H1 (cell line): Measurements from ENCODE around the gene ARSB. TPM values are rescaled to one million over a fixed set of nuclear protein-coding genes. Genes with fewer than 3 reads are reported as not detected.

ENCODE experiments used
- CTCF ChIA-PET: fragments of 300-600 bp; sonication (Branson Sonifier 250); formaldehyde crosslinking; loops from one replicate; lab custom pipeline; 2021; ENCODE audit not compliant: partially characterized antibody; lab: Charles Lee
- POLR2A ChIA-PET: fragments of 300-600 bp; sonication (Branson Sonifier 250); formaldehyde crosslinking; loops from one replicate; lab custom pipeline; 2021; ENCODE audit warnings: inconsistent platforms; ENCODE audit not compliant: partially characterized antibody; lab: Charles Lee
- DNase-seq, 2 experiments: peaks; one replicate each; pipeline versions ENCODE4 v3.0.0 to v3.0.0-alpha.2; 2010 to 2022; ENCODE audit warnings: low spot score in 2 of 2, low read depth in 1 of 2, mixed read lengths in 1 of 2
- FAIRE-seq: peaks from 2 replicates; lab custom pipeline; 2011; peaks lifted over from hg19 to GRCh38; lab: Jason Lieb, UNC
- H2AFZ ChIP-seq: 2 replicates; pipeline ENCODE4 v1.8.1; 2012; ENCODE audit warnings: low read length, inconsistent platforms
- H2AK5ac ChIP-seq: 2 replicates; pipeline ENCODE4 v1.6.1; 2013; ENCODE audit warnings: low read depth, low read length
- H2BK120ac ChIP-seq: replicated peaks from 2 replicates; pipeline ENCODE3; 2013; ENCODE audit warnings: low read depth, low read length, inconsistent platforms
- H2BK12ac ChIP-seq: 2 replicates; pipeline ENCODE4 v1.6.1; 2013; ENCODE audit warnings: low read depth, low read length
- H2BK15ac ChIP-seq: 2 replicates; pipeline ENCODE4 v1.6.1; 2013; ENCODE audit warnings: low read length
- H2BK20ac ChIP-seq: 2 replicates; pipeline ENCODE4 v1.6.1; 2013; ENCODE audit warnings: low read length
- H2BK5ac ChIP-seq: 2 replicates; pipeline ENCODE4 v1.6.1; 2013; ENCODE audit warnings: low read depth, low read length
- H3K14ac ChIP-seq: 2 replicates; pipeline ENCODE4 v1.6.1; 2013; ENCODE audit warnings: inconsistent platforms; ENCODE audit not compliant: insufficient read length
- H3K18ac ChIP-seq: 2 replicates; pipeline ENCODE4 v1.6.1; 2013; ENCODE audit warnings: low read length; ENCODE audit errors: extremely low read depth
- H3K23ac ChIP-seq: 2 replicates; pipeline ENCODE4 v1.6.1; 2013; ENCODE audit warnings: inconsistent platforms; ENCODE audit not compliant: insufficient read length
- H3K23me2 ChIP-seq: 2 replicates; pipeline ENCODE4 v1.6.1; 2013; ENCODE audit warnings: low read depth, low read length
- H3K27ac ChIP-seq: 2 replicates; pipeline ENCODE4 v1.6.1; 2011; ENCODE audit warnings: low read depth, low read length, inconsistent platforms
- H3K27me3 ChIP-seq, 4 experiments: replicated peaks in 1 of 4; 1 replicate in 1 of 4; 2 replicates in 3 of 4; pipeline versions ENCODE4 v1.6.1 to v1.8.1; 2011 to 2013; ENCODE audit warnings: low read length in 3 of 4, mild to moderate bottlenecking in 3 of 4, inconsistent platforms in 2 of 4, mixed read lengths in 2 of 4, moderate library complexity in 1 of 4; ENCODE audit not compliant: control insufficient read depth in 3 of 4, insufficient read depth in 3 of 4; ENCODE audit errors: extremely low read depth in 1 of 4
- H3K36me3 ChIP-seq, 4 experiments: 2 replicates each; pipeline versions ENCODE4 v1.6.1 to v1.8.1; 2011 to 2013; ENCODE audit warnings: mild to moderate bottlenecking in 4 of 4, low read length in 3 of 4, moderate library complexity in 2 of 4, control low read depth in 1 of 4, inconsistent platforms in 1 of 4; ENCODE audit not compliant: insufficient read depth in 4 of 4, control insufficient read depth in 2 of 4
- H3K4ac ChIP-seq: replicated peaks from 2 replicates; pipeline ENCODE3; 2013; ENCODE audit warnings: low read length, low read depth, mixed read lengths, inconsistent platforms; ENCODE audit not compliant: insufficient read length
- H3K4me1 ChIP-seq, 4 experiments: replicated peaks in 1 of 4; 1 replicate in 1 of 4; 2 replicates in 3 of 4; pipeline versions ENCODE4 v1.6.1 to v1.8.1; 2011 to 2013; ENCODE audit warnings: low read length in 3 of 4, inconsistent platforms in 2 of 4, mixed read lengths in 1 of 4; ENCODE audit not compliant: insufficient read depth in 4 of 4, control insufficient read depth in 3 of 4
- H3K4me2 ChIP-seq, 2 experiments: 2 replicates each; pipeline versions ENCODE4 v1.6.1 to v1.8.1; 2011 to 2013; ENCODE audit warnings: low read depth in 2 of 2, low read length in 2 of 2, control low read depth in 1 of 2, inconsistent platforms in 1 of 2, mild to moderate bottlenecking in 1 of 2; ENCODE audit not compliant: insufficient read depth in 1 of 2
- H3K4me3 ChIP-seq, 4 experiments: fragments of 200-600, 300-600 bp in 1 of 4; sonication (generic), shearing (Covaris generic), sonication (Bioruptor Twin) in 1 of 4; 2 replicates each; pipeline versions ENCODE4 v1.5.1 to v1.8.1; 2011 to 2016; ENCODE audit warnings: low read length in 4 of 4, low read depth in 3 of 4, control low read depth in 2 of 4, inconsistent platforms in 2 of 4, mild to moderate bottlenecking in 2 of 4, mixed read lengths in 1 of 4, moderate library complexity in 1 of 4; ENCODE audit not compliant: insufficient read depth in 2 of 4; ENCODE audit errors: extremely low read depth in 1 of 4
- H3K56ac ChIP-seq: replicated peaks from 2 replicates; pipeline ENCODE3; 2013; ENCODE audit warnings: low read depth, mild to moderate bottlenecking, mixed read lengths, low read length, inconsistent platforms; ENCODE audit not compliant: insufficient read length
- H3K79me1 ChIP-seq: 2 replicates; pipeline ENCODE4 v1.6.1; 2013; ENCODE audit warnings: low read depth, low read length, control low read depth
- H3K79me2 ChIP-seq, 2 experiments: 2 replicates each; pipeline versions ENCODE4 v1.6.1 to v1.8.1; 2012 to 2013; ENCODE audit warnings: low read length in 2 of 2, mild to moderate bottlenecking in 2 of 2, inconsistent platforms in 1 of 2; ENCODE audit not compliant: insufficient read depth in 2 of 2, control insufficient read depth in 1 of 2
- H3K9ac ChIP-seq, 4 experiments: replicated peaks in 1 of 4; 1 replicate in 1 of 4; 2 replicates in 3 of 4; pipeline versions ENCODE4 v1.6.1 to v1.8.1; 2011 to 2013; ENCODE audit warnings: low read depth in 3 of 4, low read length in 3 of 4, control low read depth in 2 of 4, mild to moderate bottlenecking in 2 of 4, moderate library complexity in 2 of 4, inconsistent platforms in 1 of 4; ENCODE audit errors: extremely low read depth in 1 of 4
- H3K9me3 ChIP-seq, 2 experiments: 2 replicates each; pipeline versions ENCODE4 v1.6.1 to v1.8.1; 2012 to 2013; ENCODE audit warnings: mild to moderate bottlenecking in 2 of 2, moderate library complexity in 2 of 2, control low read depth in 1 of 2, inconsistent platforms in 1 of 2, low read depth in 1 of 2, low read length in 1 of 2, mixed read lengths in 1 of 2; ENCODE audit not compliant: insufficient read depth in 2 of 2
- H4K20me1 ChIP-seq, 2 experiments: replicated peaks in 1 of 2; 2 replicates each; pipeline versions ENCODE3 to v1.8.1; 2011 to 2013; ENCODE audit warnings: inconsistent platforms in 2 of 2, low read length in 2 of 2, mild to moderate bottlenecking in 1 of 2; ENCODE audit not compliant: insufficient read depth in 2 of 2, control insufficient read depth in 1 of 2
- H4K5ac ChIP-seq: 2 replicates; pipeline ENCODE4 v1.6.1; 2013; ENCODE audit warnings: low read length, low read depth, mixed read lengths, inconsistent platforms; ENCODE audit not compliant: insufficient read length
- H4K8ac ChIP-seq: 2 replicates; pipeline ENCODE4 v1.8.0; 2013; ENCODE audit warnings: mild to moderate bottlenecking, moderate library complexity, low read length, inconsistent platforms; ENCODE audit not compliant: insufficient read depth; ENCODE audit errors: extremely low read depth
- H4K91ac ChIP-seq: replicated peaks from 2 replicates; pipeline ENCODE3; 2013; ENCODE audit warnings: low read length, mixed read lengths, inconsistent platforms; ENCODE audit not compliant: insufficient read length
- JUND ChIP-seq: IDR thresholded peaks from 2 replicates; pipeline ENCODE4 v1.6.1; 2011; ENCODE audit warnings: mild to moderate bottlenecking, improper control_type of control experiment, low read length
- KDM4A ChIP-seq: IDR thresholded peaks from one replicate; pipeline ENCODE4 v1.7.1; 2012; ENCODE audit warnings: low read depth, mild to moderate bottlenecking, moderate library complexity, low read length, inconsistent platforms; ENCODE audit not compliant: severe bottlenecking
- RXRA ChIP-seq: IDR thresholded peaks from 2 replicates; pipeline ENCODE4 v1.6.1; 2011; ENCODE audit warnings: low read depth, mild to moderate bottlenecking, low read length, moderate library complexity; ENCODE audit not compliant: insufficient read depth
- TBP ChIP-seq: IDR thresholded peaks from 2 replicates; pipeline ENCODE4 v1.6.1; 2011; ENCODE audit warnings: low read depth, low read length, improper control_type of control experiment
- TEAD4 ChIP-seq: IDR thresholded peaks from 2 replicates; pipeline ENCODE4 v1.6.1; 2012; ENCODE audit warnings: low read depth, low read length, inconsistent platforms, mixed read lengths
- WGBS, 2 experiments: shearing (Covaris generic) in 1 of 2; methylation state at CpG; one replicate each; pipeline versions ENCODE4 v1.1.6 to v1.1.7; 2013 to 2015; ENCODE audit warnings: low lambda C conversion rate in 2 of 2, mixed read lengths in 2 of 2, inconsistent platforms in 1 of 2, low coverage in 1 of 2, missing lambda C conversion rate in 1 of 2; ENCODE audit not compliant: insufficient replicate concordance in 2 of 2, insufficient coverage in 1 of 2, insufficient read length in 1 of 2; ENCODE audit errors: extremely low coverage in 1 of 2, missing lambda C conversion rate in 1 of 2; 5-methylcytosine and 5-hydroxymethylcytosine counted together
- polyA plus RNA-seq, 7 experiments: library from polyadenylated mRNA; depleted of rRNA in 3 of 7; stranded (reverse) in 5 of 7; unstranded in 2 of 7; fragments of >200 nt in 5 of 7; fragments of 200-250 nt in 2 of 7; gene quantifications; 1 replicate in 5 of 7; 2 replicates in 1 of 7; 4 replicates in 1 of 7; pipeline versions ENCODE4 v1.2.1 to v1.2.3, GENCODE V29; 2011 to 2013; ENCODE audit warnings: missing spikeins in 2 of 7, mixed read lengths in 2 of 7
- total RNA-seq: library from RNA; stranded (reverse); fragmentation: NEBNext Ultra II Directional; extraction: Animal tissue kit (Norgen Biotek cat#: 25700); gene quantifications from 2 replicates; pipeline ENCODE4 v1.2.1, GENCODE V29; 2021
- TF ChIP-seq, protein P1 (sequence below): IDR thresholded peaks from 2 replicates; pipeline ENCODE4 v1.6.1; 2011; ENCODE audit warnings: low read length, improper control_type of control experiment

The ARSB gene
- total and polyA plus RNA-seq, 2 of the 8 experiments (the other 6 are each of a cell fraction or from before 2014, with no cell fraction given), result 6.4 to 13.9 TPM

DNA sequence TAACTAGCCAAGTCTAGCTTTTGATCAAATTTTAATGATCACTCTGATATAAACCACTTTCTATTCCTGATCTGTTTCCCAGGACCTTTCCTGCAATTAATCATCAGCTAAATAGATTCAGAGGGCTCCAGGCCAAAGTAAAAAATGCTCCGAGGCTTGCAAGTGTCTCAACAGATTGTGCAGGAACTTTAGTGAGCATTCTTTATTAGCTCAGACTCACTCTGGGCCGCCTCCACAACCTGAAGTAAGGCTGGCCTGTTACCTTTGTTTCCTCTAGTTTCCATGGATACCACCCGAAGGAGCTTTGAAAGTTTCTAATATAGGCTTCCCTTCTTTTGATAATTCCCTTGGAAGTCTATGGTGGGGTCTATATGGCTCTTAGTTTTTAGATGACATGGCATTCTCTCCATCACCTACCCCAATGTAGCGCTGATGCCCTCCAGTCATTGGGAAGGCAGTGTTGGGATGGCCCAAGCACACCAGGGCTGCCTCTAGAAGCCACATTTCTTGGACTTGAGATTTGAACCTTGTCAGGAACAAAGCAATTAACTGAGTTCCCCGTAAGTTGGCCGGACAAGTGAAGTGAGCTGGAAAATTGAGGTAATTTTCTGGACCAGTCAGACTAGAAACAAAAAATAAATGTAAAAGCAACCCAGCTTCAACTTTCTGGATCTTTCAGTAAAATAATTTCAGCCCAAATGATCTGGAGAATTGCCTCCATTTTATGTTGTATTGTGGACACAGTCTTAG, 238.9 kb downstream of the ARSB start:
- Histone ChIP-seq H3K23me2 (no peaks in the 10 kb centered on the region), H3K4me1 (peaks cover 0 to 4% (median 1%) of the 10 kb centered on the region in 4 experiments; a peak in 2 of 7 replicates), H4K91ac (no peak overlapping the region), H4K8ac (no peak overlapping the region), H2BK15ac (no peak overlapping the region), H3K4ac (no peak overlapping the region), H2BK12ac (no peak overlapping the region), H3K79me2 (no peaks in the 10 kb centered on the region), H3K4me2 (no peak overlapping the region), H3K9me3 (no peaks in the 10 kb centered on the region), H2BK5ac (no peak overlapping the region), H4K20me1 (no peaks in the 10 kb centered on the region), H2BK120ac (no peak overlapping the region), H3K36me3 (no peaks in the 10 kb centered on the region), H3K14ac (no peak overlapping the region), H3K27me3 (no peaks in the 10 kb centered on the region), H2AK5ac (no peak overlapping the region), H3K4me3 (no peak overlapping the region), H3K27ac (no peak overlapping the region), H2BK20ac (no peak overlapping the region), H4K5ac (no peak overlapping the region), H3K18ac (no peak overlapping the region), H3K23ac (no peak overlapping the region), H3K79me1 (no peaks in the 10 kb centered on the region), H3K9ac (no peak overlapping the region), H2AFZ (no peak overlapping the region), H3K56ac (no peak overlapping the region)
- FAIRE-seq (no peak), DNase-seq (no peak)
- ChIA-PET POLR2A (no interaction called here), CTCF (interaction anchor here (0.7 to 2.6 kb wide), 5 partner anchors 10 to 1659 kb away, joined by 3 to 12 read pairs (median 4); partner anchors contain the start of gene ZBED3)
- TF ChIP-seq KDM4A (no peak), TBP (no peak), RXRA (no peak), TEAD4 (no peak), JUND (no peak)
- TF ChIP-seq, protein P1, sequence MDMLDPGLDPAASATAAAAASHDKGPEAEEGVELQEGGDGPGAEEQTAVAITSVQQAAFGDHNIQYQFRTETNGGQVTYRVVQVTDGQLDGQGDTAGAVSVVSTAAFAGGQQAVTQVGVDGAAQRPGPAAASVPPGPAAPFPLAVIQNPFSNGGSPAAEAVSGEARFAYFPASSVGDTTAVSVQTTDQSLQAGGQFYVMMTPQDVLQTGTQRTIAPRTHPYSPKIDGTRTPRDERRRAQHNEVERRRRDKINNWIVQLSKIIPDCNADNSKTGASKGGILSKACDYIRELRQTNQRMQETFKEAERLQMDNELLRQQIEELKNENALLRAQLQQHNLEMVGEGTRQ, result no peak
- WGBS, 2 experiments, result 79% methylated on average over 6 of the region's 6 CpGs; no CpG with 5 or more reads in 1 of the 2 experiments
